ENCODE results near the gene GP1BB. TPM values are rescaled to one million over a fixed set of nuclear protein-coding genes. Genes with fewer than 3 reads are reported as not detected.

The GP1BB gene
- total RNA-seq, 1 experiment from 2014 or later: not detected

GRCh38 chr22:19740586-19740985, 17.2 kb downstream of the GP1BB start:
- H3K4me1 Mint-ChIP-seq (ENCODE audit: low read depth, unreplicated experiment): no peaks in the 10 kb centered on the region
- H3K27me3 Mint-ChIP-seq (ENCODE audit: unreplicated experiment): peaks cover 29% of the 10 kb centered on the region
- CTCF ChIA-PET: interaction anchor here (1.3 kb wide), 1 partner anchor 17 kb away, joined by 3 read pairs; the partner anchor contains the start of gene GP1BB
- no peak for TF ChIP-seq CTCF (IDR thresholded peaks at IDR 0.05; ENCODE audit: unreplicated experiment)
- H3K9me3 Mint-ChIP-seq (ENCODE audit: low read depth, unreplicated experiment): no peaks in the 10 kb centered on the region
- H3K27ac Mint-ChIP-seq (ENCODE audit: unreplicated experiment): no peak overlapping the region
- no peak overlapping the region for H3K4me3 Mint-ChIP-seq (ENCODE audit: low read depth, unreplicated experiment)
- no TSS peak for BruUV-seq (replicated peaks)
- intact Hi-C loops (cut with micrococcal nuclease; ENCODE audit: unreplicated experiment): no loop called here
- no peak for DNase-seq
- H3K36me3 Mint-ChIP-seq (ENCODE audit: insufficient read depth, unreplicated experiment): no peaks in the 10 kb centered on the region

- Mint-ChIP-seq H3K9me3 (ENCODE audit: low read depth, unreplicated experiment) (no peaks in the 10 kb centered on the region), H3K36me3 (ENCODE audit: insufficient read depth, unreplicated experiment) (no peaks in the 10 kb centered on the region), H3K27ac (ENCODE audit: unreplicated experiment) (no peak overlapping the region), H3K4me3 (ENCODE audit: low read depth, unreplicated experiment) (no peak overlapping the region), H3K4me1 (ENCODE audit: low read depth, unreplicated experiment) (no peaks in the 10 kb centered on the region), H3K27me3 (ENCODE audit: unreplicated experiment) (peaks cover 26% of the 10 kb centered on the region)
- CTCF ChIA-PET: interaction anchor here (1.3 kb wide), 1 partner anchor 17 kb away, joined by 3 read pairs; the partner anchor contains the start of gene GP1BB
- no peak for TF ChIP-seq CTCF (IDR thresholded peaks at IDR 0.05; ENCODE audit: unreplicated experiment)
- intact Hi-C loops (cut with micrococcal nuclease; ENCODE audit: unreplicated experiment): no loop called here
- no TSS peak for BruUV-seq (replicated peaks)
- no peak for DNase-seq
Measured at GRCh38 chr22:19741053-19741452, 17.7 kb downstream of the GP1BB start.

- no peaks in the 10 kb centered on the region for H3K9me3 Mint-ChIP-seq (ENCODE audit: low read depth, unreplicated experiment)
- no peaks in the 10 kb centered on the region for H3K36me3 Mint-ChIP-seq (ENCODE audit: insufficient read depth, unreplicated experiment)
- no peak for DNase-seq
- no peaks in the 10 kb centered on the region for H3K4me1 Mint-ChIP-seq (ENCODE audit: low read depth, unreplicated experiment)
- no peak for TF ChIP-seq CTCF (IDR thresholded peaks at IDR 0.05; ENCODE audit: unreplicated experiment)
- intact Hi-C loops (cut with micrococcal nuclease; ENCODE audit: unreplicated experiment): no loop called here
- peaks cover 17% of the 10 kb centered on the region for H3K27me3 Mint-ChIP-seq (ENCODE audit: unreplicated experiment)
- BruUV-seq (replicated peaks): no TSS peak
- CTCF ChIA-PET: interaction anchor here (1.4 to 1.9 kb wide), 2 partner anchors 14 to 168 kb away, joined by 3 to 6 read pairs; no protein-coding TSS in a partner anchor
- no peak overlapping the region for H3K27ac Mint-ChIP-seq (ENCODE audit: unreplicated experiment)
- H3K4me3 Mint-ChIP-seq (ENCODE audit: low read depth, unreplicated experiment): no peak overlapping the region
Measured at GRCh38 chr22:19742160-19743066, 19.1 kb downstream of the GP1BB start.

- Mint-ChIP-seq H3K4me3 (ENCODE audit: low read depth, unreplicated experiment) (no peak overlapping the region), H3K27me3 (ENCODE audit: unreplicated experiment) (peaks cover 20% of the 10 kb centered on the region), H3K27ac (ENCODE audit: unreplicated experiment) (no peak overlapping the region), H3K9me3 (ENCODE audit: low read depth, unreplicated experiment) (no peaks in the 10 kb centered on the region), H3K4me1 (ENCODE audit: low read depth, unreplicated experiment) (no peaks in the 10 kb centered on the region), H3K36me3 (ENCODE audit: insufficient read depth, unreplicated experiment) (no peaks in the 10 kb centered on the region)
- no TSS peak for BruUV-seq (replicated peaks)
- no peak for TF ChIP-seq CTCF (IDR thresholded peaks at IDR 0.05; ENCODE audit: unreplicated experiment)
- intact Hi-C loops (cut with micrococcal nuclease; ENCODE audit: unreplicated experiment): no loop called here
- CTCF ChIA-PET: interaction anchor here (1.9 kb wide), 1 partner anchor 167 kb away, joined by 6 read pairs; no protein-coding TSS in a partner anchor
- DNase-seq: no peak
Measured at GRCh38 chr22:19743081-19743480, 19.7 kb downstream of the GP1BB start.
